Testis (tissue), 3 donors: ENCODE data around the gene CDC27. TPM values are rescaled to one million over a fixed set of nuclear protein-coding genes. Genes with fewer than 3 reads are reported as not detected.

ENCODE experiments used
- DNase-seq: peaks from one replicate; pipeline ENCODE4 v3.0.0-alpha.2; 2019
- H3K27ac ChIP-seq, 2 donors: fragments of 200-600 bp; sonication (generic); one replicate each; pipeline ENCODE4 v1.5.1; 2019
- H3K27me3 ChIP-seq: fragments of 200-600 bp; sonication (generic); one replicate; pipeline ENCODE4 v1.5.1; 2019
- H3K36me3 ChIP-seq: fragments of 200-600 bp; sonication (generic); one replicate; pipeline ENCODE4 v1.5.1; 2017; ENCODE audit warnings: low read depth; ENCODE audit errors: missing control alignments
- H3K4me1 ChIP-seq: fragments of 200-600 bp; sonication (generic); one replicate; pipeline ENCODE4 v1.5.1; 2019
- H3K4me3 ChIP-seq, 2 donors: fragments of 200-600 bp; sonication (generic); one replicate each; pipeline ENCODE4 v1.5.1; 2017 to 2019
- H3K9me3 ChIP-seq: fragments of 200-600 bp; sonication (generic); one replicate; pipeline ENCODE4 v1.5.1; 2017
- POLR2A ChIP-seq: fragments of 450-650 bp; IDR thresholded peaks from one replicate; pipeline ENCODE4 v1.6.1; 2017; ENCODE audit warnings: antibody characterized with exemption, mild to moderate bottlenecking, moderate library complexity
- WGBS, 2 donors: methylation state at CpG; one replicate each; pipeline ENCODE4 v1.1.5; 2018; 5-methylcytosine and 5-hydroxymethylcytosine counted together
- intact Hi-C: fragments of 100-400 bp; cut with DNase I; formaldehyde crosslinking; loops from one replicate; pipeline ENCODE4 v1.15.1; 2023; ENCODE audit warnings: low total_unique reads
- polyA plus RNA-seq: library from polyadenylated mRNA; stranded (reverse); fragments of 350-450 nt; fragmentation: Illumina TruSeq; extraction: RNeasy Lipid Tissue Mini Kit (QIAGEN cat#74804); gene quantifications from one replicate; pipeline ENCODE4 v1.2.3, GENCODE V29; 2014; ENCODE audit warnings: low read depth, low replicate concordance; ENCODE audit not compliant: insufficient read depth
- total RNA-seq, 2 donors: library from RNA; depleted of rRNA; stranded (reverse); fragments of >200 nt; gene quantifications; one replicate each; pipeline ENCODE4 v1.2.3, GENCODE V29; 2016
- TF ChIP-seq, protein P1 (sequence below), 3 experiments: fragments of 450-650 bp in 2 of 3; fragments of 200-600 bp in 1 of 3; sonication (generic) in 1 of 3; IDR thresholded peaks; one replicate each; pipeline ENCODE4 v1.5.1; 2016 to 2019; ENCODE audit warnings: antibody characterized with exemption in 3 of 3, mild to moderate bottlenecking in 2 of 3, moderate library complexity in 1 of 3

CDC27 gene
- total and polyA plus RNA-seq, 3 donors from 2014 or later, result 74.6 to 99.8 (median 85.8) TPM

DNA sequence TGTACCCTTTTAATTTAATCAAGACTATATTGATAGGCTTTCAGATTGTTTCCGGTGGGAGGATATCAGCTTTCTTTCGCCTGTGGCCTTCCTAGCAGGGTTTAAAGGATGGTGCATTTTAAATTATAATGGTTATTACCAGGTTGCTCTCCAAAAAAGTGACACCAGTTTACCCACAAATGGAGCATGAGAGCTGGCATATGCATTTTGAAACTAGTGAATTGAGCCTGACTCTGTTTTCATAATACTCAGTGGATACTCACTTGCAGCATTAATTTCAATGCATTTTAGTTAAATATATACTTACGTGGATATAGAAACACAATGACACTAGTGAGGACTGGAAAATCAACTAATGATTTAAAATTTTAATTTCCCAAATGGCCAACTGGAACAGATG lies 25.8 kb upstream of the CDC27 start:
- TF ChIP-seq, protein P1, sequence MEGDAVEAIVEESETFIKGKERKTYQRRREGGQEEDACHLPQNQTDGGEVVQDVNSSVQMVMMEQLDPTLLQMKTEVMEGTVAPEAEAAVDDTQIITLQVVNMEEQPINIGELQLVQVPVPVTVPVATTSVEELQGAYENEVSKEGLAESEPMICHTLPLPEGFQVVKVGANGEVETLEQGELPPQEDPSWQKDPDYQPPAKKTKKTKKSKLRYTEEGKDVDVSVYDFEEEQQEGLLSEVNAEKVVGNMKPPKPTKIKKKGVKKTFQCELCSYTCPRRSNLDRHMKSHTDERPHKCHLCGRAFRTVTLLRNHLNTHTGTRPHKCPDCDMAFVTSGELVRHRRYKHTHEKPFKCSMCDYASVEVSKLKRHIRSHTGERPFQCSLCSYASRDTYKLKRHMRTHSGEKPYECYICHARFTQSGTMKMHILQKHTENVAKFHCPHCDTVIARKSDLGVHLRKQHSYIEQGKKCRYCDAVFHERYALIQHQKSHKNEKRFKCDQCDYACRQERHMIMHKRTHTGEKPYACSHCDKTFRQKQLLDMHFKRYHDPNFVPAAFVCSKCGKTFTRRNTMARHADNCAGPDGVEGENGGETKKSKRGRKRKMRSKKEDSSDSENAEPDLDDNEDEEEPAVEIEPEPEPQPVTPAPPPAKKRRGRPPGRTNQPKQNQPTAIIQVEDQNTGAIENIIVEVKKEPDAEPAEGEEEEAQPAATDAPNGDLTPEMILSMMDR (IDR thresholded peaks at IDR 0.05), result no peak
- TF ChIP-seq POLR2A, result no peak

GRCh38 chr17:47213540-47213939 lies 24.4 kb upstream of the CDC27 start:
- Histone ChIP-seq H3K9me3 (no peaks in the 10 kb centered on the region), H3K27me3 (no peaks in the 10 kb centered on the region), H3K36me3 (no peaks in the 10 kb centered on the region), H3K4me1 (peaks cover 6% of the 10 kb centered on the region), H3K27ac (no peak overlapping the region), H3K4me3 (no peak overlapping the region)
- TF ChIP-seq, protein P1 (IDR thresholded peaks at IDR 0.05), result no peak
- TF ChIP-seq POLR2A, result no peak
- 87 to 91% methylated on average over 4 of the region's 4 CpGs for WGBS, 2 donors
- no peak for DNase-seq
- intact Hi-C loops, result no loop called here

More for the DNA sequence above, 25.8 kb upstream of the CDC27 start:
- WGBS, 2 donors, result 87 to 92% methylated on average over 3 of the region's 3 CpGs
- intact Hi-C loops, result no loop called here
- Histone ChIP-seq H3K4me3 (no peak overlapping the region), H3K9me3 (no peaks in the 10 kb centered on the region), H3K27me3 (no peaks in the 10 kb centered on the region), H3K36me3 (no peaks in the 10 kb centered on the region), H3K27ac (no peak overlapping the region), H3K4me1 (peaks cover 11% of the 10 kb centered on the region)
- DNase-seq, result no peak

DNA sequence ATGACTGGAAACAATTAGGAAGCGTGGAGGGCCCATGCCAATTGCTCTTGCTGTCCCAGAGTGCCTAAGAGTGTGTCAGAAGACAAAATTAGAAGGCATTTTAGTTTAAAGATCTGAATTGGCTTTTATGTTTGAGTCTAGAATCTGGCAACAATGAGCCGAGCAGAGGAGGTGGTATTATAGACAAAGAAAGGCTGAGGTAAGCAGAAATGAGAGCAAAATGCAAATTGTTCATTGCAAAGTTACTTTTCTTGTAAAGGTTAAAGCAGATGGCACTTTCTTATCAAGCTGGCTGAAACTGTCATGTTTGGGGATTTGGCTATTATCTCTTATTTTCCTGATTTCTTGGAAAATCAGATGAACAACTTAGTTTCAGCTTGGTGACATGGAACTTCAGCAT lies 23.4 kb upstream of the CDC27 start:
- intact Hi-C loops, result no loop called here
- peaks cover 4% of the 10 kb centered on the region for H3K4me1 ChIP-seq
- no peak for DNase-seq
- H3K36me3 ChIP-seq, result no peaks in the 10 kb centered on the region
- no peaks in the 10 kb centered on the region for H3K9me3 ChIP-seq
- no peak overlapping the region for H3K27ac ChIP-seq
- no peaks in the 10 kb centered on the region for H3K27me3 ChIP-seq
- no peak overlapping the region for H3K4me3 ChIP-seq
- WGBS, 2 donors, result 82 to 85% methylated on average over 2 of the region's 2 CpGs
- TF ChIP-seq POLR2A, result no peak
- TF ChIP-seq, protein P1 (IDR thresholded peaks at IDR 0.05), result no peak

DNA sequence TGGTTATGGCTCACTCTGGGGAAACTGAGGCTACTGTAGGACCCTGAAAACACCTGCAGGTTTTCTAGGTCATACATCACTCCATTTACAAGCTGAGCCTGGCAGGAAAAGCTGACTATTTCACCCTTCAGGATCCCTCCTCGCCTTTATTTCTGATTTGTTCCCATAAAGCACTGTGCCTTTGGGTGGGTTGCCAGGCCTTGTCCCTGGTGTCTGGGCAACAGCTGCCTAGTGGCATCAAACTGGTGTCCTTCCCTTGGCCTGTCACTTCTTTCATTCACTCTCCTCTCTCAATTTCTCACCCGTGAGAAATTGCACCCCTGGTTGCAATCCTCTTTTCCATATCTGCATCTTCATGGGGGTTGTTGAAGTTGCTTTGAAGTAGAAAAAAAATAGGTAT lies 21.7 kb upstream of the CDC27 start:
- intact Hi-C loops, result no loop called here
- TF ChIP-seq POLR2A, result no peak
- TF ChIP-seq, protein P1 (IDR thresholded peaks at IDR 0.05), result no peak
- H3K4me1 ChIP-seq, result peaks cover 5% of the 10 kb centered on the region
- no peaks in the 10 kb centered on the region for H3K9me3 ChIP-seq
- no peak for DNase-seq
- H3K27me3 ChIP-seq, result no peaks in the 10 kb centered on the region
- no peak overlapping the region for H3K4me3 ChIP-seq
- H3K27ac ChIP-seq, result no peak overlapping the region
- WGBS, 2 donors, result 86 to 100% methylated on average over 1 to 2 of the region's 2 CpGs
- no peaks in the 10 kb centered on the region for H3K36me3 ChIP-seq

- Histone ChIP-seq H3K36me3 (no peaks in the 10 kb centered on the region), H3K4me3 (no peak overlapping the region), H3K27me3 (no peaks in the 10 kb centered on the region), H3K4me1 (peaks cover 12% of the 10 kb centered on the region), H3K9me3 (no peaks in the 10 kb centered on the region), H3K27ac (no peak overlapping the region)
- no peak for DNase-seq
- TF ChIP-seq, protein P1 (IDR thresholded peaks at IDR 0.05), result no peak
- 65 to 69% methylated on average over 3 of the region's 3 CpGs for WGBS, 2 donors
- intact Hi-C loops, result no loop called here
Measured at GRCh38 chr17:47210105-47210504, 21.0 kb upstream of the CDC27 start.
